ENCODE measurements around the gene PRKCA.

- no peak for TF ChIP-seq PPARA (CRISPR knock-in tag; IDR thresholded peaks at IDR 0.05; ENCODE audit: borderline replicate concordance)
- no peak for TF ChIP-seq PATZ1 (CRISPR knock-in tag; IDR thresholded peaks at IDR 0.05; ENCODE audit: borderline replicate concordance)
- no peak for TF ChIP-seq ZFP3 (CRISPR knock-in tag; IDR thresholded peaks at IDR 0.05)
- TF ChIP-seq OSR1 (CRISPR knock-in tag; IDR thresholded peaks at IDR 0.05): no peak
- no peak for TF ChIP-seq GLIS3 (CRISPR knock-in tag; IDR thresholded peaks at IDR 0.05)
- no peak for TF ChIP-seq RARB (CRISPR knock-in tag; IDR thresholded peaks at IDR 0.05)
- no peak for TF ChIP-seq ISL1 (CRISPR knock-in tag; IDR thresholded peaks at IDR 0.05)
- TF ChIP-seq POU6F1 (CRISPR knock-in tag; IDR thresholded peaks at IDR 0.05; ENCODE audit: borderline replicate concordance, low read depth): no peak
- no peak for TF ChIP-seq ZFP30 (CRISPR knock-in tag; IDR thresholded peaks at IDR 0.05)
- no peak for TF ChIP-seq ZC3H10 (CRISPR knock-in tag; IDR thresholded peaks at IDR 0.05)
- TF ChIP-seq ESRRG (CRISPR knock-in tag; IDR thresholded peaks at IDR 0.05): no peak
- TF ChIP-seq ZNF565 (CRISPR knock-in tag; conservative IDR thresholded peaks at IDR 0.05; ENCODE audit: low read depth): no peak
Measured at GRCh38 chr17:66313325-66313724, 10.9 kb downstream of the PRKCA start.
